NCI-H2196 (cell line): ENCODE measurements around the gene SLC44A3.

ENCODE experiments used
- DNase-seq: peaks from one replicate; lab custom pipeline; 2025; ENCODE audit not compliant: unreplicated experiment; lab: John Stamatoyannopoulos, UW

SLC44A3 gene

GRCh38 chr1:94905207-94905606, 85.0 kb downstream of the SLC44A3 start:
- DNase-seq, result no peak

- DNase-seq, result no peak
Measured at GRCh38 chr1:94906382-94906781, 86.2 kb downstream of the SLC44A3 start.

GRCh38 chr1:94907136-94907535, 87.0 kb downstream of the SLC44A3 start:
- no peak for DNase-seq

GRCh38 chr1:94908190-94908589, 88.0 kb downstream of the SLC44A3 start:
- DNase-seq, result no peak

GRCh38 chr1:94908965-94909364, 88.8 kb downstream of the SLC44A3 start:
- no peak for DNase-seq

- DNase-seq, result no peak
Measured at GRCh38 chr1:94909486-94909885, 89.3 kb downstream of the SLC44A3 start.

- no peak for DNase-seq
Measured at GRCh38 chr1:94912263-94913184, 92.4 kb downstream of the SLC44A3 start.

- DNase-seq, result no peak
Measured at GRCh38 chr1:94917251-94917650, 97.1 kb downstream of the SLC44A3 start.

- DNase-seq, result no peak
Measured at GRCh38 chr1:94919241-94920030, 99.3 kb downstream of the SLC44A3 start.

- no peak for DNase-seq
Measured at GRCh38 chr1:94920061-94920460, 99.9 kb downstream of the SLC44A3 start.

- DNase-seq, result no peak
Measured at GRCh38 chr1:94921977-94922376, 101.8 kb downstream of the SLC44A3 start.

GRCh38 chr1:94922761-94923331, 102.7 kb downstream of the SLC44A3 start:
- DNase-seq, result no peak

GRCh38 chr1:94925004-94925403, 104.8 kb downstream of the SLC44A3 start:
- no peak for DNase-seq

GRCh38 chr1:94925561-94926125, 105.5 kb downstream of the SLC44A3 start:
- peak; percentile 62 for DNase-seq

GRCh38 chr1:94926126-94926914, 106.2 kb downstream of the SLC44A3 start:
- peak; percentile 51 for DNase-seq

- DNase-seq, result peak; percentile 97
Measured at GRCh38 chr1:94926915-94927404, 106.8 kb downstream of the SLC44A3 start, which contains the start of gene CNN3. TSS of gene CNN3 (minus strand) at chr1:94927110. CDS start at chr1:94926894, 216 bp downstream.

- peak; percentile 81 for DNase-seq
Measured at GRCh38 chr1:94927405-94928175, 107.4 kb downstream of the SLC44A3 start.

GRCh38 chr1:94928293-94928939, 108.3 kb downstream of the SLC44A3 start:
- no peak for DNase-seq
